K562 (cell line): ENCODE data around the gene NT5DC4.

Source experiments
- ATF7 ChIP-seq: fragments of 450-650 bp; IDR thresholded peaks from 2 replicates; pipeline ENCODE4 v1.7.1; 2014; ENCODE audit warnings: mild to moderate bottlenecking, moderate library complexity
- IRF2 ChIP-seq: sonication (generic); formaldehyde crosslinking; IDR thresholded peaks from 2 replicates; pipeline ENCODE4 v1.8.1; 2022; ENCODE audit warnings: mild to moderate bottlenecking, missing genetic modification reagents
- POLR2A ChIP-seq: fragments of 450-650 bp; conservative IDR thresholded peaks from 2 replicates; pipeline ENCODE4 v1.6.1; 2016
- SMARCA5 ChIP-seq: fragments of 450-650 bp; IDR thresholded peaks from 2 replicates; pipeline ENCODE4 v1.6.1; 2016
- TRIM24 ChIP-seq, 2 experiments: fragments of 450-650 bp; IDR thresholded peaks; 2 replicates each; pipeline ENCODE4 v1.6.1; 2016
- ZNF384 ChIP-seq: IDR thresholded peaks from 2 replicates; pipeline ENCODE4 v1.6.1; 2012; ENCODE audit warnings: low read depth, low read length, improper control_type of control experiment
- TF ChIP-seq, protein P1 (sequence below): sonication (generic); formaldehyde crosslinking; IDR thresholded peaks from 2 replicates; pipeline ENCODE4 v1.9.0; 2022; ENCODE audit warnings: mild to moderate bottlenecking, missing genetic modification reagents
- TF ChIP-seq, protein P2 (sequence below), 2 experiments: IDR thresholded peaks in 1 of 2; conservative IDR thresholded peaks in 1 of 2; 2 replicates each; pipeline ENCODE4 v1.6.1; 2016; ENCODE audit warnings: low read depth in 2 of 2, mild to moderate bottlenecking in 1 of 2, missing compliant biosample characterization in 1 of 2, missing genetic modification characterization in 1 of 2, moderate library complexity in 1 of 2
- TF ChIP-seq, protein P3 (sequence below), 3 experiments: IDR thresholded peaks in 2 of 3; conservative IDR thresholded peaks in 1 of 3; 2 replicates each; pipeline ENCODE4 v1.5.1; 2011 to 2012; ENCODE audit warnings: low read length in 3 of 3, mild to moderate bottlenecking in 3 of 3, control low read depth in 2 of 3, improper control_type of control experiment in 1 of 3, inconsistent platforms in 1 of 3, low read depth in 1 of 3, mixed read lengths in 1 of 3, moderate library complexity in 1 of 3; ENCODE audit not compliant: insufficient read depth in 2 of 3

DNA sequence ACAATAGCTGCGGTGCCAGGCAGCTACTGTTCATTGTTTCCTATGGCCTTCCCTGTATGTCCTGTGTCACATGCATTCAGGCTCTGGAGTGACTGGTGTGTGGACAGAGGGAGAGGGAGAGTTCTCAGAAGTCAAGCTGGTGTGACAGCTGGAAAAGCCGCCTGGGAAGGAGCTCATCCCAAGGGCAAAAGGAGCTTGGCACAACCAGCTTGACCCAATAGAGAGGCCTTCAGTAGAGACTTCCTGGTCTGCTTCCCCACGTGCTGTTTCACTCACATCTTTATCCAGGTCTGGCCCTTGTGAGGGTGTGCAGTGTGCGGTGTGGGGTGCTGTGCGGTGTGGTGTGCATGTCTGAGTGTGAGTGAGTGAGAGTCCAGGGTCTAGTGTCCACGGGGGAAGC is 11.1 kb upstream of the NT5DC4 start:
- TF ChIP-seq POLR2A (no peak), ZNF384 (no peak), SMARCA5 (no peak), TRIM24 (IDR thresholded peaks at IDR 0.05) (no peak), ATF7 (no peak), IRF2 (CRISPR knock-in tag) (no peak)
- TF ChIP-seq, protein P1, sequence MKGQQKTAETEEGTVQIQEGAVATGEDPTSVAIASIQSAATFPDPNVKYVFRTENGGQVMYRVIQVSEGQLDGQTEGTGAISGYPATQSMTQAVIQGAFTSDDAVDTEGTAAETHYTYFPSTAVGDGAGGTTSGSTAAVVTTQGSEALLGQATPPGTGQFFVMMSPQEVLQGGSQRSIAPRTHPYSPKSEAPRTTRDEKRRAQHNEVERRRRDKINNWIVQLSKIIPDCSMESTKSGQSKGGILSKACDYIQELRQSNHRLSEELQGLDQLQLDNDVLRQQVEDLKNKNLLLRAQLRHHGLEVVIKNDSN (CRISPR knock-in tag): no peak
- TF ChIP-seq, protein P2, sequence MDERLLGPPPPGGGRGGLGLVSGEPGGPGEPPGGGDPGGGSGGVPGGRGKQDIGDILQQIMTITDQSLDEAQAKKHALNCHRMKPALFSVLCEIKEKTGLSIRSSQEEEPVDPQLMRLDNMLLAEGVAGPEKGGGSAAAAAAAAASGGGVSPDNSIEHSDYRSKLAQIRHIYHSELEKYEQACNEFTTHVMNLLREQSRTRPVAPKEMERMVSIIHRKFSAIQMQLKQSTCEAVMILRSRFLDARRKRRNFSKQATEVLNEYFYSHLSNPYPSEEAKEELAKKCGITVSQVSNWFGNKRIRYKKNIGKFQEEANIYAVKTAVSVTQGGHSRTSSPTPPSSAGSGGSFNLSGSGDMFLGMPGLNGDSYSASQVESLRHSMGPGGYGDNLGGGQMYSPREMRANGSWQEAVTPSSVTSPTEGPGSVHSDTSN (CRISPR knock-in tag; IDR thresholded peaks at IDR 0.05; ENCODE audit: low read depth): no peak
- TF ChIP-seq, protein P2 (tag; conservative IDR thresholded peaks at IDR 0.05; ENCODE audit: low read depth): no peak
- TF ChIP-seq, protein P3, sequence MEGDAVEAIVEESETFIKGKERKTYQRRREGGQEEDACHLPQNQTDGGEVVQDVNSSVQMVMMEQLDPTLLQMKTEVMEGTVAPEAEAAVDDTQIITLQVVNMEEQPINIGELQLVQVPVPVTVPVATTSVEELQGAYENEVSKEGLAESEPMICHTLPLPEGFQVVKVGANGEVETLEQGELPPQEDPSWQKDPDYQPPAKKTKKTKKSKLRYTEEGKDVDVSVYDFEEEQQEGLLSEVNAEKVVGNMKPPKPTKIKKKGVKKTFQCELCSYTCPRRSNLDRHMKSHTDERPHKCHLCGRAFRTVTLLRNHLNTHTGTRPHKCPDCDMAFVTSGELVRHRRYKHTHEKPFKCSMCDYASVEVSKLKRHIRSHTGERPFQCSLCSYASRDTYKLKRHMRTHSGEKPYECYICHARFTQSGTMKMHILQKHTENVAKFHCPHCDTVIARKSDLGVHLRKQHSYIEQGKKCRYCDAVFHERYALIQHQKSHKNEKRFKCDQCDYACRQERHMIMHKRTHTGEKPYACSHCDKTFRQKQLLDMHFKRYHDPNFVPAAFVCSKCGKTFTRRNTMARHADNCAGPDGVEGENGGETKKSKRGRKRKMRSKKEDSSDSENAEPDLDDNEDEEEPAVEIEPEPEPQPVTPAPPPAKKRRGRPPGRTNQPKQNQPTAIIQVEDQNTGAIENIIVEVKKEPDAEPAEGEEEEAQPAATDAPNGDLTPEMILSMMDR (IDR thresholded peaks at IDR 0.05 in 2 of 3, conservative IDR thresholded peaks at IDR 0.05 in 1 of 3; ENCODE audit: insufficient read depth in 2 of 3, low read depth in 1 of 3, low read length in 3 of 3): no peak
